SK-N-SH (cell line): Measurements from ENCODE around the gene NUBP1.

Experiments
- CHD2 ChIP-seq: fragments of 150-350 bp; IDR thresholded peaks from 2 replicates; pipeline ENCODE4 v1.6.1; 2018; ENCODE audit warnings: low read length; ENCODE audit not compliant: partially characterized antibody
- CTCF ChIP-seq: fragments of 200-600 bp; sonication (generic); IDR thresholded peaks from 2 replicates; pipeline ENCODE4 v1.6.1; 2017; ENCODE audit warnings: antibody characterized with exemption, mild to moderate bottlenecking, moderate library complexity
- EZH2phosphoT487 ChIP-seq: fragments of 200-600 bp; sonication (generic); IDR thresholded peaks from 2 replicates; pipeline ENCODE4 v1.6.1; 2017; ENCODE audit warnings: low read depth, mixed run types, mild to moderate bottlenecking, antibody characterized with exemption, moderate library complexity, borderline replicate concordance
- MXI1 ChIP-seq: IDR thresholded peaks from 2 replicates; pipeline ENCODE4 v1.6.1; 2012; ENCODE audit warnings: mild to moderate bottlenecking, low read depth, low read length, improper control_type of control experiment
- POLR2AphosphoS5 ChIP-seq: IDR thresholded peaks from 2 replicates; pipeline ENCODE4 v1.6.1; 2012; ENCODE audit warnings: low read depth, low read length
- RFX5 ChIP-seq: IDR thresholded peaks from 2 replicates; pipeline ENCODE4 v1.6.1; 2012; ENCODE audit warnings: mild to moderate bottlenecking, improper control_type of control experiment, low read length
- SIN3A ChIP-seq: IDR thresholded peaks from 2 replicates; pipeline ENCODE4 v1.6.1; 2012; ENCODE audit warnings: low read depth, mild to moderate bottlenecking, low read length, moderate library complexity, borderline replicate concordance
- TEAD4 ChIP-seq: IDR thresholded peaks from 2 replicates; pipeline ENCODE4 v1.4.0; 2012; ENCODE audit warnings: mild to moderate bottlenecking, borderline replicate concordance; ENCODE audit not compliant: insufficient read depth

DNA sequence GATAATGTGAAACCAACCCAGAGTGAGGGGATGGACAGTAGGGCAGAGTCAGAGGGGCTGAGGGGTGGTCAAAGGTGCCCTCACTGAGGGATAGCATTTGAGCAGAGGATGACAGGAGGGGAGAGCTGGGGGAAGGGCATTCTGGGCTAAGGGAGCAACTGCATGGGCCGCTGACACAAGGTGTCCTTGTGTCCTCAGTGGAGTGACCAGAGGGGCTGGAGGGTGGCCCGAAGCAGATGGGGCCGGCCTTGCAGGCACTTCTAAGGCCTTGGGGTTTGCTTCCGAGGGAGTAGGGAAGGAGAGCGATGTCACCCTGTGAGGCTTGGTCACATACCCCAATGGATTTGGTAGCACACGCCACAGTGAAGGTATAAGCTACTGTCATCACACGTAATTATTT lies 10.0 kb downstream of the NUBP1 start:
- TF ChIP-seq SIN3A (no peak), MXI1 (no peak), CHD2 (no peak), TEAD4 (no peak), POLR2AphosphoS5 (no peak), RFX5 (no peak), CTCF (no peak), EZH2phosphoT487 (no peak)
